CD4-positive, alpha-beta T cell (primary cell): ENCODE data around the gene EXOC3. TPM values are rescaled to one million over a fixed set of nuclear protein-coding genes. Genes with fewer than 3 reads are reported as not detected.

Experiments
- ATAC-seq: fragments of 200-7000 bp; cut with Tn5 transposase; one replicate; pipeline ENCODE4 v1.10.0; 2022; ENCODE audit warnings: mild to moderate bottlenecking; ENCODE audit not compliant: poor library complexity
- CTCF ChIA-PET: fragments of 350-600 bp; sonication (Branson Sonifier 250); formaldehyde crosslinking; loops from one replicate; lab custom pipeline; 2021; ENCODE audit warnings: antibody characterized with exemption, inconsistent platforms; lab: Charles Lee
- POLR2A ChIA-PET: fragments of 350-600 bp; sonication (Branson Sonifier 250); formaldehyde crosslinking; loops from one replicate; lab custom pipeline; 2021; ENCODE audit warnings: antibody characterized with exemption, inconsistent platforms; lab: Charles Lee
- DNase-seq, 14 experiments: peaks; one replicate each; pipeline ENCODE4 v3.0.0-alpha.2; 2013 to 2020; ENCODE audit warnings: mixed read lengths in 2 of 14
- H3K27ac ChIP-seq, 2 donors: one replicate each; pipeline versions ENCODE4 v1.5.1 to v1.7.0; 2013; ENCODE audit warnings: low read length in 2 of 2, low read depth in 1 of 2, mild to moderate bottlenecking in 1 of 2
- H3K27me3 ChIP-seq, 2 experiments: 1 replicate in 1 of 2; 2 replicates in 1 of 2; pipeline versions ENCODE4 v1.6.1 to v1.7.0; 2013; ENCODE audit warnings: low read length in 2 of 2, control low read depth in 1 of 2, mild to moderate bottlenecking in 1 of 2, moderate library complexity in 1 of 2; ENCODE audit not compliant: insufficient read depth in 2 of 2, control insufficient read depth in 1 of 2
- H3K36me3 ChIP-seq: one replicate; pipeline ENCODE4 v1.6.1; 2013; ENCODE audit warnings: low read length, control low read depth; ENCODE audit not compliant: insufficient read depth
- H3K4me1 ChIP-seq: one replicate; pipeline ENCODE4 v1.6.1; 2013; ENCODE audit warnings: low read length, control low read depth; ENCODE audit not compliant: insufficient read depth
- H3K4me3 ChIP-seq: one replicate; pipeline ENCODE4 v1.5.1; 2013; ENCODE audit warnings: mild to moderate bottlenecking, low read length, moderate library complexity
- H3K9me3 ChIP-seq, 2 experiments: 1 replicate in 1 of 2; 2 replicates in 1 of 2; pipeline versions ENCODE4 v1.6.1 to v1.7.0; 2013; ENCODE audit warnings: low read length in 2 of 2, mild to moderate bottlenecking in 2 of 2, control low read depth in 1 of 2, moderate library complexity in 1 of 2; ENCODE audit not compliant: control insufficient read depth in 1 of 2, insufficient read depth in 1 of 2
- H3K27ac Mint-ChIP-seq: one replicate; pipeline ENCODE4 v1.8.0; 2020; ENCODE audit warnings: mixed read lengths
- H3K27me3 Mint-ChIP-seq: one replicate; pipeline ENCODE4 v1.8.0; 2021; ENCODE audit warnings: mixed read lengths
- H3K36me3 Mint-ChIP-seq: one replicate; pipeline ENCODE4 v1.8.0; 2021; ENCODE audit warnings: low read depth, mixed read lengths
- H3K4me1 Mint-ChIP-seq: one replicate; pipeline ENCODE4 v1.8.0; 2021; ENCODE audit warnings: low read depth, mixed read lengths
- H3K4me3 Mint-ChIP-seq: one replicate; pipeline ENCODE4 v1.8.0; 2020; ENCODE audit warnings: mild to moderate bottlenecking, mixed read lengths
- H3K9me3 Mint-ChIP-seq: one replicate; pipeline ENCODE4 v1.8.0; 2020; ENCODE audit warnings: mixed read lengths
- CTCF ChIP-seq: fragments of 200-600 bp; IDR thresholded peaks from one replicate; pipeline ENCODE4 v1.8.0; 2022; ENCODE audit warnings: antibody characterized with exemption, mild to moderate bottlenecking
- intact Hi-C, 2 experiments: fragments of 100-400 bp; cut with DNase I in 1 of 2; cut with micrococcal nuclease in 1 of 2; formaldehyde crosslinking; loops; one replicate each; pipeline versions ENCODE4 v1.15.1 to v1.9.0; 2023 to 2025; cut with DNase I, micrococcal nuclease
- total RNA-seq, 174 experiments: library from RNA in 2 of 174; stranded (reverse) in 2 of 174; gene quantifications; one replicate each; pipeline ENCODE4 v1.2.3 and lab custom pipeline; 2021 to 2026

EXOC3 gene
- total RNA-seq, 2 experiments from 2014 or later, result 82.4 to 84.1 TPM

GRCh38 chr5:493119-493701 lies 50.2 kb downstream of the EXOC3 start:
- H3K9me3 Mint-ChIP-seq, result no peaks in the 10 kb centered on the region
- H3K27me3 ChIP-seq, result no peaks in the 10 kb centered on the region
- H3K27ac ChIP-seq, result no peak overlapping the region
- intact Hi-C loops, result no loop called here
- no peak overlapping the region for H3K4me3 Mint-ChIP-seq
- peaks cover 0 to 11% of the 10 kb centered on the region in 2 experiments for H3K9me3 ChIP-seq
- DNase-seq, result no peak
- ChIA-PET POLR2A (no interaction called here), CTCF (no interaction called here)
- H3K36me3 Mint-ChIP-seq, result no peaks in the 10 kb centered on the region
- H3K27ac Mint-ChIP-seq, result no peak overlapping the region
- no peaks in the 10 kb centered on the region for H3K4me1 Mint-ChIP-seq
- no peaks in the 10 kb centered on the region for H3K4me1 ChIP-seq
- no peaks in the 10 kb centered on the region for H3K27me3 Mint-ChIP-seq
- no peak overlapping the region for H3K4me3 ChIP-seq
- TF ChIP-seq CTCF, result no peak
- no peak for ATAC-seq
- no peaks in the 10 kb centered on the region for H3K36me3 ChIP-seq

DNA sequence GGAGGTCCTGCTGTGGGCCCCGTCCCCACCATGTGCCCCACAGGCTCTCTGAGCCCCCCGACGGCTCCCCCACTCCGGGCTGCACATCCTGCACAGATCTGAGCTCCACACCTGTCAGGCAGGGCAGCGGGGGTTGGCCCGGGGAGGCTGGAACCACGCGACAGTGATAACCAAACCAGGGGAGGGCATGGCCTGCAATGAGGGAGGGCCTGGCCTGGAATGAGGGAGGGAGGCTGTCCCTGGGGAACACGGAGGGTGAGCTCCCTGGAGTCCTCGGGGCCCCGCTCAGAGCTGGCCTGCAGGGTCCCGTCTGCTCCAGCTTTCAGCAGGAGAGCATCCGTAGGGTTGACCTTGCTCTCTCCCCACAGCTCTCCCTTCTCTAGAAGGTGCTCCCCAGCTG lies 50.8 kb downstream of the EXOC3 start:
- no peak for TF ChIP-seq CTCF
- Histone ChIP-seq H3K27ac (no peak overlapping the region), H3K4me1 (no peaks in the 10 kb centered on the region), H3K4me3 (no peak overlapping the region), H3K36me3 (no peaks in the 10 kb centered on the region), H3K9me3 (peaks cover 0 to 11% of the 10 kb centered on the region in 2 experiments), H3K27me3 (no peaks in the 10 kb centered on the region)
- Mint-ChIP-seq H3K27ac (no peak overlapping the region), H3K36me3 (no peaks in the 10 kb centered on the region), H3K4me3 (no peak overlapping the region), H3K4me1 (no peaks in the 10 kb centered on the region), H3K27me3 (no peaks in the 10 kb centered on the region), H3K9me3 (no peaks in the 10 kb centered on the region)
- CTCF ChIA-PET, result no interaction called here
- POLR2A ChIA-PET, result no interaction called here
- ATAC-seq, result no peak
- intact Hi-C loops, result no loop called here
- no peak for DNase-seq

DNA sequence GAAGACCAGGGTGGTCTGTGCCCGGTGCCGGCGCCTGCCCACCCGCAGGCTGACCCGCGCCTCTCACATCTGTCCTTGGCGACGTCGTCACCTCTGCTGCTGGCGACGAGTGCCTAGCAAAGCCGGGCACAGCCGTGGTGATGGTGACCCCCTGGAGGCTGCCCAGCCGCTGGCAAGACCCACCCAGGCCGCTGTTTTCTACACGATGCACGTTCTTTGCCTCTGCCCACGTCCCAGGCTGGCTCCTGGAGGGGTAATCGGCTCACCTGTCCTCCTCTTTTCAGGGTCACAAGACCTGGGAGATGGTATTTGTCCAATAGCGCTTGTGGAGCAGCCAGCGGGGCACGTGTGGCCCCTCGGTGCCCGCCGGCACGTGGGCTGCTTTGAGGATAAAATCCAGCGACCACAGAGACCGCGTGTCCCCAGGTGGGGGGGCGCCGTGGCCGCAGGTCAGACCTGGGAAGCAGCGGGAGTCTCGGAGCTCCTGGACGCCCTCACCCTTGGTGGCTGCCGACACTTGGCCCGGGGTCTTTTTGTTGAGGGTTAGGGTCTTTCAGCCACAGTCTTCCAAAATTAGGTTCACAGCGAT lies 51.8 kb downstream of the EXOC3 start:
- DNase-seq (no peak), ATAC-seq (no peak)
- H3K27ac Mint-ChIP-seq, result no peak overlapping the region
- Histone ChIP-seq H3K36me3 (no peaks in the 10 kb centered on the region), H3K9me3 (peaks cover 0 to 11% of the 10 kb centered on the region in 2 experiments), H3K4me3 (no peak overlapping the region), H3K27ac (no peak overlapping the region), H3K4me1 (no peaks in the 10 kb centered on the region), H3K27me3 (no peaks in the 10 kb centered on the region)
- H3K4me3 Mint-ChIP-seq, result no peak overlapping the region
- ChIA-PET POLR2A (no interaction called here), CTCF (no interaction called here)
- no peaks in the 10 kb centered on the region for H3K4me1 Mint-ChIP-seq
- H3K27me3 Mint-ChIP-seq, result peaks cover 3% of the 10 kb centered on the region
- no peaks in the 10 kb centered on the region for H3K36me3 Mint-ChIP-seq
- H3K9me3 Mint-ChIP-seq, result no peaks in the 10 kb centered on the region
- intact Hi-C loops, result no loop called here
- TF ChIP-seq CTCF, result no peak
